Panc1 (cell line): ENCODE results near the gene FKBP3.

Experiments used
- POLR2AphosphoS5 ChIP-seq: IDR thresholded peaks from 2 replicates; pipeline ENCODE4 v1.6.1; 2012; ENCODE audit warnings: mild to moderate bottlenecking, low read depth, low read length, moderate library complexity
- SIN3A ChIP-seq: IDR thresholded peaks from 2 replicates; pipeline ENCODE4 v1.6.1; 2012; ENCODE audit warnings: low read depth, mild to moderate bottlenecking, low read length, moderate library complexity, borderline replicate concordance; ENCODE audit not compliant: insufficient read depth

- no peak for TF ChIP-seq SIN3A
- no peak for TF ChIP-seq POLR2AphosphoS5
Measured at GRCh38 chr14:45070215-45070614, 64.1 kb downstream of the FKBP3 start.
